Dendritic cell treated with granulocyte-macrophage colony-stimulating factor and Interleukin-4, amounts not matched to agents 40 ng/mL and 50 ng/mL, for 4 days (primary cell): ENCODE results near the gene PKD1.

Experiments
- H3K27ac Mint-ChIP-seq: one replicate; pipeline ENCODE4 v1.8.0; 2022; ENCODE audit warnings: mild to moderate bottlenecking, mixed read lengths
- H3K27me3 Mint-ChIP-seq: one replicate; pipeline ENCODE4 v1.8.0; 2022; ENCODE audit warnings: mild to moderate bottlenecking, mixed read lengths
- H3K36me3 Mint-ChIP-seq: one replicate; pipeline ENCODE4 v1.8.0; 2022; ENCODE audit warnings: low read depth, mixed read lengths
- H3K4me1 Mint-ChIP-seq: one replicate; pipeline ENCODE4 v1.8.0; 2022; ENCODE audit warnings: low read depth, mixed read lengths
- H3K4me3 Mint-ChIP-seq: one replicate; pipeline ENCODE4 v1.8.0; 2022; ENCODE audit warnings: mild to moderate bottlenecking, moderate library complexity, mixed read lengths
- H3K9me3 Mint-ChIP-seq: one replicate; pipeline ENCODE4 v1.8.0; 2022; ENCODE audit warnings: mixed read lengths
- intact Hi-C: fragments of 100-400 bp; cut with micrococcal nuclease; formaldehyde crosslinking; loops from one replicate; pipeline ENCODE4 v1.15.0; 2022

Gene PKD1

GRCh38 chr16:2054543-2055245 lies 81.0 kb downstream of the PKD1 start:
- H3K27me3 Mint-ChIP-seq: no peaks in the 10 kb centered on the region
- H3K36me3 Mint-ChIP-seq: peaks cover 95% of the 10 kb centered on the region
- no peak overlapping the region for H3K4me3 Mint-ChIP-seq
- H3K4me1 Mint-ChIP-seq: no peaks in the 10 kb centered on the region
- no peak overlapping the region for H3K27ac Mint-ChIP-seq
- H3K9me3 Mint-ChIP-seq: no peaks in the 10 kb centered on the region
- intact Hi-C loops: no loop called here

- Mint-ChIP-seq H3K36me3 (peaks cover 97% of the 10 kb centered on the region), H3K27ac (no peak overlapping the region), H3K9me3 (no peaks in the 10 kb centered on the region), H3K4me1 (no peaks in the 10 kb centered on the region), H3K4me3 (no peak overlapping the region), H3K27me3 (no peaks in the 10 kb centered on the region)
- intact Hi-C loops: no loop called here
Observed at GRCh38 chr16:2053897-2054296, 81.8 kb downstream of the PKD1 start.

- H3K4me1 Mint-ChIP-seq: peaks cover 7% of the 10 kb centered on the region
- H3K27me3 Mint-ChIP-seq: no peaks in the 10 kb centered on the region
- H3K9me3 Mint-ChIP-seq: no peaks in the 10 kb centered on the region
- intact Hi-C loops: no loop called here
- no peak overlapping the region for H3K4me3 Mint-ChIP-seq
- peaks cover 92% of the 10 kb centered on the region for H3K36me3 Mint-ChIP-seq
- H3K27ac Mint-ChIP-seq: no peak overlapping the region
Observed at GRCh38 chr16:2053211-2053610, 82.5 kb downstream of the PKD1 start.

- Mint-ChIP-seq H3K4me3 (peak overlapping the region; percentile 92), H3K27ac (peak overlapping the region; percentile 81), H3K9me3 (no peaks in the 10 kb centered on the region), H3K36me3 (peaks cover 55% of the 10 kb centered on the region), H3K27me3 (no peaks in the 10 kb centered on the region), H3K4me1 (peaks cover 42% of the 10 kb centered on the region)
- intact Hi-C loops: no loop called here
Observed at GRCh38 chr16:2048116-2048543, 87.6 kb downstream of the PKD1 start.

GRCh38 chr16:2047330-2048115 lies 88.2 kb downstream of the PKD1 start, which contains the start of the genes NTHL1 and TSC2:
TSS of gene NTHL1 (minus strand) at chr16:2047834. CDS start at chr16:2047823, 11 bp downstream.
TSS of gene TSC2 (plus strand) at chr16:2047985. CDS start at chr16:2048616, 631 bp downstream.
- intact Hi-C loops: no loop called here
- Mint-ChIP-seq H3K4me1 (peaks cover 46% of the 10 kb centered on the region), H3K4me3 (peak within 1 kb of the TSS; percentile 92), H3K27ac (peak within 1 kb of the TSS; percentile 81), H3K9me3 (no peaks in the 10 kb centered on the region), H3K36me3 (peaks cover 52% of the 10 kb centered on the region), H3K27me3 (no peaks in the 10 kb centered on the region)

GRCh38 chr16:2046893-2047329 lies 88.8 kb downstream of the PKD1 start:
- H3K27me3 Mint-ChIP-seq: no peaks in the 10 kb centered on the region
- peak overlapping the region; percentile 81 for H3K27ac Mint-ChIP-seq
- H3K4me3 Mint-ChIP-seq: peak overlapping the region; percentile 92
- peaks cover 46% of the 10 kb centered on the region for H3K36me3 Mint-ChIP-seq
- no peaks in the 10 kb centered on the region for H3K9me3 Mint-ChIP-seq
- intact Hi-C loops: no loop called here
- peaks cover 46% of the 10 kb centered on the region for H3K4me1 Mint-ChIP-seq

GRCh38 chr16:2045965-2046892 lies 89.5 kb downstream of the PKD1 start:
- H3K36me3 Mint-ChIP-seq: peaks cover 39% of the 10 kb centered on the region
- peak overlapping the region; percentile 92 for H3K4me3 Mint-ChIP-seq
- H3K4me1 Mint-ChIP-seq: peaks cover 46% of the 10 kb centered on the region
- peak overlapping the region; percentile 81 for H3K27ac Mint-ChIP-seq
- intact Hi-C loops: no loop called here
- no peaks in the 10 kb centered on the region for H3K27me3 Mint-ChIP-seq
- H3K9me3 Mint-ChIP-seq: no peaks in the 10 kb centered on the region

GRCh38 chr16:2044541-2044940 lies 91.2 kb downstream of the PKD1 start:
- peaks cover 48% of the 10 kb centered on the region for H3K4me1 Mint-ChIP-seq
- H3K4me3 Mint-ChIP-seq: peak overlapping the region; percentile 59
- peak overlapping the region; percentile 58 for H3K27ac Mint-ChIP-seq
- no peaks in the 10 kb centered on the region for H3K27me3 Mint-ChIP-seq
- intact Hi-C loops: no loop called here
- no peaks in the 10 kb centered on the region for H3K9me3 Mint-ChIP-seq
- peaks cover 22% of the 10 kb centered on the region for H3K36me3 Mint-ChIP-seq

GRCh38 chr16:2043667-2044451 lies 91.8 kb downstream of the PKD1 start:
- Mint-ChIP-seq H3K27ac (peak overlapping the region; percentile 58), H3K4me3 (peak overlapping the region; percentile 59), H3K9me3 (no peaks in the 10 kb centered on the region), H3K36me3 (peaks cover 18% of the 10 kb centered on the region), H3K27me3 (no peaks in the 10 kb centered on the region), H3K4me1 (peaks cover 54% of the 10 kb centered on the region)
- intact Hi-C loops: no loop called here

- H3K27ac Mint-ChIP-seq: peak overlapping the region; percentile 58
- H3K4me3 Mint-ChIP-seq: no peak overlapping the region
Observed at GRCh38 chr16:2042986-2043666, 92.6 kb downstream of the PKD1 start.

GRCh38 chr16:2042171-2042985 lies 93.3 kb downstream of the PKD1 start:
- Mint-ChIP-seq H3K27ac (peak overlapping the region; percentile 58), H3K4me3 (no peak overlapping the region)

More at GRCh38 chr16:2042986-2043666, 92.6 kb downstream of the PKD1 start:
- peaks cover 48% of the 10 kb centered on the region for H3K4me1 Mint-ChIP-seq
- intact Hi-C loops: no loop called here
- H3K36me3 Mint-ChIP-seq: peaks cover 15% of the 10 kb centered on the region
- H3K9me3 Mint-ChIP-seq: no peaks in the 10 kb centered on the region
- no peaks in the 10 kb centered on the region for H3K27me3 Mint-ChIP-seq

More at GRCh38 chr16:2042171-2042985, 93.3 kb downstream of the PKD1 start:
- intact Hi-C loops: no loop called here
- peaks cover 52% of the 10 kb centered on the region for H3K4me1 Mint-ChIP-seq
- H3K27me3 Mint-ChIP-seq: peaks cover 6% of the 10 kb centered on the region
- H3K9me3 Mint-ChIP-seq: no peaks in the 10 kb centered on the region
- H3K36me3 Mint-ChIP-seq: peaks cover 11% of the 10 kb centered on the region
